GM04504 (cell line): ENCODE data around the gene TSPAN2.
"Not testable (repeated sequence)": the region's sequence is repeated elsewhere in the genome, so short reads cannot be mapped to it uniquely, and the experiment has no call there.

ENCODE experiments used
- DNase-seq: peaks from one replicate; pipeline ENCODE4 v3.0.0-alpha.2; 2012; ENCODE audit warnings: low read depth

Gene TSPAN2

GRCh38 chr1:115036814-115037507 lies 52.3 kb downstream of the TSPAN2 start:
- no peak for DNase-seq

DNA sequence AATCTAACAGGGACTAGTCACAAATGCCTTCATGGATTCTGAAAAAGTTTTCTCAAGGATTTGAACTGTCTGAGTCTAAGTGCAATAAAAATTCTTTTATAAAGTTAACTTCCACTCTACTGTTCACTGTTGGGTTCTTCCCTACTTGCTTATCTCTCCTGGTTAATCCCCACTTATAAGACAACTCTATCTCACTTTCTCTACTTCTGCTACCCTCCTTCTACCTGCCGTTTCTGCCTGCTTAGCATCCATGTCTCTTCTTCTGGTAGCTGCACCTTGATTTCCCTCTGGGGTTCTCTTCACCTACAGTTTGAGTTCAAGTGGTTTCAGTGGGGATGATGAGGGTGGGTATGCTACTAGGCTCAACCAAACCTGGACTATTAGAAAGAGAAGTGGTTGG lies 53.7 kb downstream of the TSPAN2 start:
- DNase-seq = no peak

GRCh38 chr1:115031595-115031994 lies 57.7 kb downstream of the TSPAN2 start:
- no peak for DNase-seq

DNA sequence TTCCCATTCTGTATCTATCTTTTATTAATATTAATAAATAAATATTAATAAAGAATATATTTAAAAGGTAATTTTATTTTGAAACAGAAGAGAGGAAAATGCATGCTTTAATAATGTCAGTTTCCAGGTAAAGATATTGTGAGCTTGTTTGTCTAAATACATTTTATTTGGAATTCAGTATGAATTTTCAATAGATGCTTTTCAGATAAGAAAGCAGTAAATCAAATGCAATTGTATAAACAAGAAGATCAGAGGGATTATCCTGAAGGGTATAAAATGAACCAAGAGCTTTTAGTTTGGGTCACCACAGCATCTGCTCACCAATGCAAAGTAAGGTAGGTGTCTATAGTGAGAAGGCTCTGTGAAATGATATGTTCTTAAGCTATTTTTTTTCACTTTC lies 59.8 kb downstream of the TSPAN2 start, which contains the start of gene TSHB:
Gene TSHB (plus strand): TSS at position 301 of the 400 bp plus-strand sequence. CDS start 3,537 bp downstream, outside the sequence.
- DNase-seq = no peak

GRCh38 chr1:115023593-115023992 lies 65.7 kb downstream of the TSPAN2 start:
- no peak for DNase-seq

GRCh38 chr1:115021145-115021544 lies 68.2 kb downstream of the TSPAN2 start:
- no peak for DNase-seq

DNA sequence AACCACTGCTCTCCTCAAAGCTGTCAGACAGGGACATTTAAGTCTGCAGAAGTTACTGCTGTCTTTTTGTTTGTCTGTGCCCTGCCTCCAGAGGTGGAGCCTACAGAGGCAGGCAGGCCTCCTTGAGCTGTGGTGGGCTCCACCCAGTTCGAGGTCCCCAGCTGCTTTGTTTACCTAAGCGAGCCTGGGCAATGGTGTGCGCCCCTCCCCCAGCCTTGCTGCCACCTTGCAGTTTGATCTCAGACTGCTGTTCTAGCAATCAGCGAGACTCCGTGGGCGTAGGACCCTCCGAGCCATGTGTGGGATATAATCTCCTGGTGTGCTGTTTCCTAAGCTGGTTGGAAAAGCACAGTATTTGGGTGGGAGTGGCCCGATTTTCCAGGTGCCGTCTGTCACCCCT lies 69.8 kb downstream of the TSPAN2 start:
- not testable (repeated sequence) for DNase-seq

GRCh38 chr1:115013792-115014191 lies 75.5 kb downstream of the TSPAN2 start:
- no peak for DNase-seq

- no peak for DNase-seq
Measured at GRCh38 chr1:115012434-115012833, 76.9 kb downstream of the TSPAN2 start.

- DNase-seq = no peak
Measured at GRCh38 chr1:115012006-115012405, 77.3 kb downstream of the TSPAN2 start.

DNA sequence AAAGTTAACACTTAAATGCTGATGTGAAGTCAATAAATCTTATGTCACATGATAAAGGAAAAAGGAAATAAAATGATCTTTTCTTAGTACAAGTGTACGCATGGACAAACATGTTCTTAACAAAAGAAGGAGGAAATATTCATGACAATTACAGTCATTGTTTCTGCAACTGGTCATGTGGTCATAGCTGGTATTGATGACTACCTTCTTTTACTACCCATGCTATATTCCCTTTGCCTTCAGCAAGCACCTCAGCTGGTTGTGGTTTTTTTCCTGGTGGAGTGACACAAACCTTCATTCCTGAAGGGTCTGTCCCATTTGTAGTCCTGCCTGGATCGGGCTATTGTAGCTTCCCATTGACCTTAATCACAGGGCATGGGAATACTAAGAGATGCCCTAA lies 83.1 kb downstream of the TSPAN2 start:
- no peak for DNase-seq
